Neuronal stem cell (in vitro differentiated cells): ENCODE measurements around the gene PTX4.
A peak's percentile ranks its signal among the peaks of the same experiment; 100 is the strongest.

Experiments used
- DNase-seq: peaks from one replicate; pipeline ENCODE4 v3.0.0-alpha.2; 2013; ENCODE audit warnings: low spot score
- H2AFZ ChIP-seq: one replicate; pipeline ENCODE4 v1.6.1; 2013; ENCODE audit warnings: mild to moderate bottlenecking, low read length, inconsistent platforms
- H2AK5ac ChIP-seq: 2 replicates; pipeline ENCODE4 v1.6.1; 2013; ENCODE audit warnings: low read depth, mild to moderate bottlenecking, inconsistent platforms, low read length, moderate library complexity, mixed read lengths
- H2BK120ac ChIP-seq: 2 replicates; pipeline ENCODE4 v1.6.1; 2013; ENCODE audit warnings: low read depth, mild to moderate bottlenecking, inconsistent platforms, low read length, moderate library complexity, mixed read lengths
- H2BK12ac ChIP-seq: one replicate; pipeline ENCODE4 v1.6.1; 2013; ENCODE audit warnings: low read length, inconsistent platforms
- H2BK15ac ChIP-seq: 2 replicates; pipeline ENCODE4 v1.6.1; 2013; ENCODE audit warnings: mild to moderate bottlenecking, low read length, inconsistent platforms, mixed read lengths
- H2BK5ac ChIP-seq: one replicate; pipeline ENCODE4 v1.6.1; 2013; ENCODE audit warnings: inconsistent platforms, mild to moderate bottlenecking, low read length, moderate library complexity
- H3K14ac ChIP-seq: one replicate; pipeline ENCODE4 v1.6.1; 2013; ENCODE audit warnings: low read length, inconsistent platforms
- H3K18ac ChIP-seq: 2 replicates; pipeline ENCODE4 v1.6.1; 2013; ENCODE audit warnings: low read length, inconsistent platforms
- H3K23ac ChIP-seq: 2 replicates; pipeline ENCODE4 v1.6.1; 2013; ENCODE audit warnings: low read depth, mild to moderate bottlenecking, mixed read lengths, low read length, inconsistent platforms; ENCODE audit not compliant: poor library complexity
- H3K27ac ChIP-seq: replicated peaks from 3 replicates; pipeline ENCODE4 v1.5.1; 2013; ENCODE audit warnings: low read length, inconsistent platforms
- H3K27me3 ChIP-seq, 3 experiments: 2 replicates each; pipeline ENCODE4 v1.6.1; 2013; ENCODE audit warnings: low read length in 3 of 3, mild to moderate bottlenecking in 2 of 3, inconsistent platforms in 1 of 3, low read depth in 1 of 3, mixed read lengths in 1 of 3, moderate library complexity in 1 of 3; ENCODE audit not compliant: control insufficient read depth in 3 of 3, insufficient read depth in 3 of 3
- H3K36me3 ChIP-seq, 2 donors: replicated peaks in 1 of 2; 2 replicates each; pipeline ENCODE4 v1.6.1; 2013; ENCODE audit warnings: low read length in 2 of 2; ENCODE audit not compliant: control insufficient read depth in 2 of 2, insufficient read depth in 2 of 2
- H3K4ac ChIP-seq: 2 replicates; pipeline ENCODE4 v1.6.1; 2013; ENCODE audit warnings: inconsistent platforms, mild to moderate bottlenecking, low read length, moderate library complexity
- H3K4me1 ChIP-seq, 2 donors: 1 replicate in 1 of 2; 2 replicates in 1 of 2; pipeline ENCODE4 v1.6.1; 2013; ENCODE audit warnings: low read length in 2 of 2, low read depth in 1 of 2; ENCODE audit not compliant: control insufficient read depth in 2 of 2, insufficient read depth in 1 of 2
- H3K4me2 ChIP-seq: one replicate; pipeline ENCODE4 v1.6.1; 2013; ENCODE audit warnings: mild to moderate bottlenecking, low read length, inconsistent platforms; ENCODE audit not compliant: insufficient read depth, poor library complexity, severe bottlenecking
- H3K4me3 ChIP-seq, 2 donors: 2 replicates each; pipeline ENCODE4 v1.5.1; 2013; ENCODE audit warnings: low read length in 2 of 2, mild to moderate bottlenecking in 2 of 2, inconsistent platforms in 1 of 2, moderate library complexity in 1 of 2
- H3K79me1 ChIP-seq: one replicate; pipeline ENCODE4 v1.6.1; 2013; ENCODE audit warnings: low read depth, mild to moderate bottlenecking, inconsistent platforms, low read length, moderate library complexity
- H3K9ac ChIP-seq: one replicate; pipeline ENCODE4 v1.6.1; 2013; ENCODE audit warnings: mild to moderate bottlenecking, low read depth, low read length, inconsistent platforms; ENCODE audit not compliant: poor library complexity
- H3K9me3 ChIP-seq, 2 donors: replicated peaks in 1 of 2; 2 replicates each; pipeline versions ENCODE3 to v1.6.1; 2013; ENCODE audit warnings: low read length in 2 of 2, mild to moderate bottlenecking in 2 of 2, inconsistent platforms in 1 of 2, low read depth in 1 of 2, mixed read lengths in 1 of 2, moderate library complexity in 1 of 2; ENCODE audit not compliant: control insufficient read depth in 2 of 2, insufficient read depth in 1 of 2
- H4K8ac ChIP-seq: one replicate; pipeline ENCODE4 v1.6.1; 2013; ENCODE audit warnings: low read depth, mild to moderate bottlenecking, inconsistent platforms, low read length, moderate library complexity
- H4K91ac ChIP-seq: one replicate; pipeline ENCODE4 v1.6.1; 2013; ENCODE audit warnings: low read length, low read depth, mild to moderate bottlenecking, inconsistent platforms; ENCODE audit not compliant: poor library complexity
- whole genome bisulfite sequencing, 2 donors: extraction: QIAGEN DNeasy Blood & Tissue Kit; methylation state at CpG; one replicate each; pipeline ENCODE4 v1.1.7; 2013; ENCODE audit warnings: missing lambda C conversion rate in 2 of 2, mixed read lengths in 1 of 2; ENCODE audit not compliant: insufficient read length in 2 of 2, insufficient replicate concordance in 1 of 2; ENCODE audit errors: extremely low coverage in 2 of 2; 5-methylcytosine and 5-hydroxymethylcytosine counted together

Gene PTX4

GRCh38 chr16:1435921-1436697 is 52.6 kb downstream of the PTX4 start:
- H3K27me3 ChIP-seq = no peaks in the 10 kb centered on the region
- H2BK12ac ChIP-seq = no peak overlapping the region
- no peak overlapping the region for H3K14ac ChIP-seq
- peak overlapping the region; percentile 61 for H2AFZ ChIP-seq
- no CpG with 5 or more reads among the region's 32 CpGs for WGBS, 2 donors
- no peak overlapping the region for H4K91ac ChIP-seq
- peak overlapping the region; percentile 66 for H2BK5ac ChIP-seq
- H3K27ac ChIP-seq = no peak overlapping the region
- no peak overlapping the region for H4K8ac ChIP-seq
- no peaks in the 10 kb centered on the region for H3K9me3 ChIP-seq
- H3K4ac ChIP-seq = no peak overlapping the region
- H3K23ac ChIP-seq = peak overlapping the region; percentile 65
- peak overlapping the region; percentile 44 for H3K9ac ChIP-seq
- peak overlapping the region; percentile 81 for H2BK15ac ChIP-seq
- no peak overlapping the region for H3K4me2 ChIP-seq
- H3K79me1 ChIP-seq = no peaks in the 10 kb centered on the region
- no peak for DNase-seq
- H3K36me3 ChIP-seq = no peaks in the 10 kb centered on the region
- H2BK120ac ChIP-seq = no peak overlapping the region
- peak overlapping the region; percentile 56 for H2AK5ac ChIP-seq
- peaks cover 0 to 12% of the 10 kb centered on the region in 2 donors for H3K4me1 ChIP-seq
- peak overlapping the region; percentile 57 for H3K18ac ChIP-seq
- H3K4me3 ChIP-seq = no peak overlapping the region
